HG03558 (cell line): ENCODE results near the gene STX11.

ENCODE experiments used
- ATAC-seq: cut with Tn5 transposase; IDR thresholded peaks from one replicate; pipeline ENCODE4 v1.9.1; 2021; ENCODE audit warnings: moderate number of reproducible peaks; ENCODE audit not compliant: unreplicated experiment; ENCODE audit errors: extremely low read depth

STX11 gene

DNA sequence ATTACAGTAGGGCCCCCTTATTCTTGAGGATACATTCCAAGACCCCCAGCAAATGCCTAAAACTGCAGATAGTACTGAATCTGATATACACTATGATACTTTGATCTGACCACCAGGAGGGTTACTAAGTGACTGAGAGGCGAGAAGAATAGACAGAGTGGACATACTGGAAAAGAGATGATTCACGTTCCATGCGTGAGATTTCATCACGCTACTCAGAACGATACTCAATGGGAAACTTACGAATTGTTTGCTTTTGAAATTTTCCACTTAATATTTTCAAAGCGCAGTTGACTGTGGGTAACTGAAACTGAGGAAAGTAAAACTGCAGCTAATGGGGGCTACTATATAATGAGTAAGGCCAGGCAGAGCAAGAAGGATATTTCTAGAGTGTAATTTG, 60.8 kb downstream of the STX11 start:
- no peak for ATAC-seq

DNA sequence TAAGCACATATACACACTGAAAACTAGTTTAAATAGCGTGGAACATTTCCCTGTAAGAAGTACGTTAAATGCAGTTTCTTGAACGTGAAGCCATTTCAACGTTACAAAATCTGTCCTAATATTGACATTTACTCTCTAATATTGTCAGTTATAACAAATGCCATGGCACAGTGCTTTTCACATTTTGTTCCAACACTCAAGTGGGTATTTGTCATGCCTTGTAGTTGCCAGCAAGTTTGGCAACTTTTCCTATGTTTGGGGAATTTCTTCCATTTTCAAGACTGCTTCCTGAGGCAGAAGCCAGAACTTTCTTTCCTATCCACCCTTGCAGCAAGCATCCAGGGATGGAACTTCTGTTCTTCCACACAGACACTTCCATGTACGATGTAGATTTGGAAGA, 63.0 kb downstream of the STX11 start:
- ATAC-seq: no peak

DNA sequence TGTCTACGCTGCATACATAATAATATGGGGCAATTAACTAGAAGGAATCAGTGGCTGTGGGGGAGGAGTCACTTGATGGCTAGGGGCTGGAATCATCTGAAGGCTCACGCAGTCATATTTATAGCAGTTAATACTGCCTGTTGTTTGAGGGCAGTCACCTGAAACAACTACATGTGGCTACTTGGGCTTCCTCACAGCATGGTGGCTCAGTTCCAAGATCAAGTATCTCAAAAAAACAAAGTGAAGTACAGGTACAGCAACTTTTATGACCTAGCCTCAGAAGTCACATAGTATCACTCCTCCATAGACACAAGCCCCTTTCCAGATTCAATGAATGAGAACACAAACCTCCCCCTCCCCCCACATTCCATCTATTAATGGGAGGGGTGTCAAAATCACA, 63.7 kb downstream of the STX11 start:
- ATAC-seq: no peak

DNA sequence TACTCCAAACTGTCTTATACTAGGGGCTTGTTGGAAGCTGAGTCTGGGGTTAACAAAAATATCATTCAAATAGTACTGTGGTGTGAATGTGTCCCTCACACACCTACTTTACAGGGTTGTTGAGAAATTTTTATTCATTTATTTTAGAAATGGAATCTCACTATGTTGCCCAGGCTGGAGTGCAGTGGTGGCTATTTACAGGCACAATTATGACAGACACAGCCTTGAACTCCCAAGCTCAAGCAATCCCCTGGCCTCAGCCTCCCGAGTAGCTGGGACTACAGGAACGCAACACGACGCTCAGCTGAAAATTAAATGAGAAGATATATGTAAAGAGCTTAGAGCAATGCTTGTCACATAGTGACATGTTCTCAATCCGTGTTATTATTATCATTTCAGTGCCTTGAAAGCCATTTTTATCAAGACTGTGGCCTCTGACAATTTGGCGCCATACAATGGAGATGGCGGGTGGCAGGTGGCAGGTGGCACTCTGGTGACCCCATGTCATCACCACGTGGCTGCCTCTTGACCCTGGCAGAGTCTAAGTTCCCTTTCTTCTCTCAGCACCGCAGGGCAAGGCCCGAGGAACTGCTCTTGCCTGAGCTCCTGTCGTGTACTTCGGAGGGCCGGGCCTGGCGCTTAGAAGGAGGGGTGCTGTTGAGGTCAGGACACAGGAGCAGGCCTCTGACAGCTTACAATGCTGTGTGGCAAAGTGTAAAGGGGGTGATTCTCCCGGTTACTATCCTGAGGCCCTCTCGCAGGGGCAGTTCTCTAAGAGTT, 64.5 kb downstream of the STX11 start:
- no peak for ATAC-seq

DNA sequence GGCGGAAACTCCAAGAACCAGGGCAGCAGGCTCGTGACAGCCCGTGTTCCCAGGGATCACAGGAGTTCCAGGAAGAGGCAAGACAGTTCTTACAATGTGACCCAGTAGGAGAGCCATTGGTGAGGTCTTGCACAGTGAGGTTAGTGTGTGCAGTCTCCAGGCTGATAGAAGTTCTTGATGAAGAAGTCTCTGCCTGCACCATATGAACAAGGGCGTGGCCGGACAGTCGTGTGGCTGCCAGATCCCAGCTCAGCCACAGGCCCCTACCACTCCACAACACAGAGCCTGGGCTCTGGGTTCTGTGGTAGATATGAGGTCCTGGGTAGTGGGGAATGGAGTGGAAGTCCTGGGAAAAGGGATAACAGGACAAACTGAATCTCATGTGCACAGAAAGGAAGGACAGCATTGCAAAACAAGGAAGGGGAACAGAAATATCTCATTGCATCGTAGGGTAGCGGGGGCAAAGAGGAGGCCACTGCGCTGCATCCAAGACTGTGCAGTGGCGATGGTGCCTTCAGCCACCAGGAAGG, 65.2 kb downstream of the STX11 start:
- ATAC-seq: no peak

DNA sequence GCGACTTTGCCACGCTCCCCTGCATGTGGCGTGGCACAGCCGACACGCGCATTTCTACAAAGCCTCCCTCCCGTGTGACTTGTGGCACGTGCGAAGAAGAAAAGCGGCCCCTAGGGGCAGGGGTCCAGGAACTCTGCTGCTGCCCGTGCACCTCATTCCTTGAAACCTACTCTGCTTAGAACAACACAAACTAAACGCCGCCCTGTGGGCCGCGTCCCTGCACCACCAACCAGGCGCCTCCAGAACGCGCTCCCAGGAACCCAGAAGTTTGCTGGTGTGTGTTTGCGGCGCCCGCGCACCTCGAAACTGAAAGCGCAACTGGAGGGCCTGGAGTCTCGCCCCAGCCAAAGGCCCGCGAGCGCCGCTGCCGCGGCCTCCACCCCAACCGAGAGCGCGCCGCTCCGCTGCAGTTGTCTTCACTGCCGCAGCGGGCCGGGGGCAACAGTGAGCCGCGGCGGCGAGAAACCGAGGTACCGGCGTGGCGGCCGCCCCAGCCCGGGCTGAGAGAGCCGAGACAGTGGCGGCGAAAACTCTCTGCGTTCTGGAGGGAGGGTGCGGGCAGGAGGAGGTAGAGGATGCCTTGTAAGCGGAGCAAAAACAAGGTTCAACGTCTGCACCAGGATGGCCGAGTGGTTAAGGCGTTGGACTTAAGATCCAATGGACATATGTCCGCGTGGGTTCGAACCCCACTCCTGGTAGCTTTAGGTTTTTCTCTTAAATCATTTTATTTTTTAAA, 65.8 kb downstream of the STX11 start:
- peak; percentile 83 for ATAC-seq

DNA sequence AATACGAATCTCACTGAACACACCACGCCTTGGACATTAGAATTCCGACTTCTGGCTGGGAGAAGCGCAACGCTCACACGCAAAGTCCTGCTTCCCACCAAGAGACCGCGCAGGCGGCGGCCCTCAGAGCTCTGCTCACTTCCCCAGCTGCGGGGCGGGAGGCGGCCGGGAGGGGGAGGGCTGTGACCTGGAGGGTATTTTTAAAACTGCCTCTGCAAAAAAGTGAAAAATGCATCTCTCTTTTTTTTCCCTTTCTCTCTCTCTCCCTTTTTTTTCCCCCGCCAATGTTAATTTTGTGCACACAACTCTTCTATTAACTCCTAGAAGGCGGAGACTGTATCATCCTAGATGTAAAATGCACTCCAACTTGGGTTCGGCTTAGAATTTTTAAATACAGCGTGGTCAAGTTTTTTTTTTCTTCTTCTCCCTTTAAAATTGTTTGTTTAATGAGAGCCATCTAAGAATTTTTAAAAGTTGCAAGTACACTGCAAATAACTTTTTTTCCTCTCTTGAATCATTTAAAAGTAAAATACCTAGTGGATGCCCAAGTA, 66.4 kb downstream of the STX11 start:
- ATAC-seq: peak; percentile 20

DNA sequence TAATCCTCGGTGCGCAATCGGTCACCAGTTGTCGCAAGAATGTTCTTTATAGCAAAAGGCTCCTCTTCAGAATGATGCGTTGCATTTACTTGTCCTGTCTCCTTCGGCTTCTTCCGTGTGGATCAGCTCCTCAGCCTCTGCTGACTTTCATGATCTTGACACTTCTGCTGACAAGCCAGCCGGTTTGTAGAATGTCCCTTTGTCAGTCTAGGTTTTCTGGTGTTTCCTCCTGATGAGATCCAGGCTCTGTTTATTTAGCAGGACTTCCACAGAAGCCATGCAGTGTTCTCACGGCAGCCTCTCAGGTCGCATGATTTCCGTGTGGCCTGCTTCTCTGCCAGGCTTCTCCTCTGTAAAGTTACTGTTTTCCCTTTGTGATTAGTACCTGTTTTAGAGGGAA, 66.9 kb downstream of the STX11 start:
- no peak for ATAC-seq

DNA sequence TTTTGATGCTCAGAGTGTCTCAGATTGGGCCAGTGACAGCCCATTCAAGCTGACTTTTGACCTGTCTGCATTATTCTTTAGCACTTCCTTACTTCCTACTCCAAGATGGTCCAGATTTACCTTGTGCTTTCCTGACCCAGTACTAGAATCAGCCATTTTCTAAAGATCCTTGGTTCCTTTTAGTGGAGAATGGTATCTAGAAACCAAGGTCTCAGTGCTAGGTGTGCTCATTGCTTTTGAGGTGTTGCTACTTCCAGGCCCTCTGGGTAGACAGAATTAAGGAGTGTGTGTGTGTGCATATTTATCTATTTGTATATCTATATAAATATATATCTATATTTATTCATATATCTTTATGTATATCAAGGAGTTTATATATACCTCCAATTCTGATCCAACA, 67.5 kb downstream of the STX11 start:
- no peak for ATAC-seq

DNA sequence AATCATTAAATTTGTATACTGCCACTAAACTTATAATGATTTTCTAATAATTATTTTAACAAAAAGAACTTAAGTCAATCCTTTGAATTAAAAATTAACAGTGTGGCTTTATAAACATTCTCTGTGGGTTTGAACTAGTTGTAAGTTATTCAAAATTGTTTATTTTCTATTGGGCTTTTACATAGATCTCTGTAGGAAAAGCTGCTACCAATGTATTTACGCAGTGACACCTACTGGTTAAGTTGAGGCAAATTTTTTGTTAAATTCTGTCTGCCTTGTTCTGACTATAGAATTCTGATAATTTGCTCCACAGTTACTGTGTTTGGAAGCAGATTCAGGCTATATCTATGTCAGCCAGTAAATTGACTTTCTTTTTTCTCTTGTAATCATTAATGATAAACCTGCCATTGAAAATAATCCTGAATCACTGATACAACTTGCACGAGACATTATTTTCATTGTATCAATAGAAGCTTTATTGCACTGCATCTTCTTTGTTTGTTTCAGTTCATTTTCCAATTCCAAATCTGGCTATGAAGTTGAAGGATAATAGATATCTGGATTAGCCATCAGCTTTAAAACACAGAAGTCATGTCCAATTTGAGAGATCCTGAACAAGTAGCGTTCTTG, 68.9 kb downstream of the STX11 start:
- no peak for ATAC-seq

DNA sequence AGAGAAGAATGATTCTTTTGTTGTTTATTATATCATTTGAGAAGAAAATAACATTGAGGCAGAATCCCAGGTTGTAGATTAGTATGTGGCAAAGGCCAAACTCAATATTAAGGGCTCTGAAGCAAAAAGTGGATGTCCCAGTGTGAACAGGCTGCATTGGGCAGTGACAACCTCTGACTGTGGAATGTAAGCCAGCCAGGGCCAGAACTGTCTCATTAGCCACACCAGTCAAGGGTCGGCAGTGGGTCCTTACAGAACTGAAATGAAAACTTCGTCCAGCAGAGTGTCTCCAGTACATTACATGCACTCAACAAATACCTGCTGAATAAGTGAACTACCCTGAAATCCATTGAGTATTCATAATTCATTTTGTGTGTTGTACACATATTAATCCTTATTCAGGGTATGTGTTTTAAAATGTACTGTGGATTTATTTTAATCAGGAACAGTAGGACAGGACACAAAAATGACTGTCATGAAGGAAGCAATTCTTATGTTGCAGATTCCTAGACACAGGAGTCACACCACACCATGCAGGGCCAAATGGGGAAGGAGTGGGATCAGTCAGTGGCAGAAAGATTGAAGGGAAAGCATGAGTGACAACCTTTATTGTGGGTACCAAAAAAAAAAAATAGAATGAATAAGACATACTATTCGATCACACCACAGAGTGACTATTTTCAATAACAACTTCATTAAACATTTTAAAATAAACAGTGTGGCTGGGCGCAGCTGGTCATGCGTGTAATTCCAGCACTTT, 69.9 kb downstream of the STX11 start:
- ATAC-seq: no peak

DNA sequence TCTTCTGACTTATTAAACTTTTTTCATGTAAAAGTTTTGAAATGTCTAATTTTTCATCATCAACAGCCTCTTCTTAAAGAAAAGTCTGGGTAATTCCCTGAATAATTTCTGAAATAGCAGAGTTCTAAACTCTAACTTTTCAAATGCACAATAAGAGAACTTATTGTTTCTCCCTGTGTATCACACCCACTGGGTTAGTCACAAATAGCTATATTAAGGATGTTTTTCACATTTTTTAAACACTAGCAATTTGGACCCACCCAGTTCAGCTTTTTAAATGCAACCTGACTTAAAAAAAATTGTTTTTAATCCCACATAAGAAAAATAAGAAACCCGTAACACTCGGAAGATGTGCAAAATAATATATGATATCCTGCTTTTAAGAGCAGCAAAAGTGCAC, 73.4 kb downstream of the STX11 start:
- no peak for ATAC-seq

DNA sequence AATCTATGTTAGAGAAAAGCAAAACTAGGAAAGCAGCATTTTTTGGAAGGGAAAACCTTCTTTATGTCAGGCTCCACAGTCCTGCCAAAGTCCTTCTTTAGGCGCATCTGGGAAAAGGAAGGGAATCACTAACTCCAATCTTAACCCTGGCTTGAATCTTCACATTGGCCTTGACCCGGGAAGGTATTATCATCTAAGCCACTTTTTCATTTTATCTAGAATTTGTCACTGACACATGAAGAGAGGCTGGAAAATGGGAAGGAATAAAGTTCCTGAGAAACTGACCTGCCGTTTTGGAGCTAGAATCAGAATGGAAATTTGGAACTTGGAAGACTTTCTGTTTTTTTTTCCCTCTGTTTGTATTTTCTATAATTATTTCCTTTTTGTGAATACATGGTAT, 81.4 kb downstream of the STX11 start:
- no peak for ATAC-seq

DNA sequence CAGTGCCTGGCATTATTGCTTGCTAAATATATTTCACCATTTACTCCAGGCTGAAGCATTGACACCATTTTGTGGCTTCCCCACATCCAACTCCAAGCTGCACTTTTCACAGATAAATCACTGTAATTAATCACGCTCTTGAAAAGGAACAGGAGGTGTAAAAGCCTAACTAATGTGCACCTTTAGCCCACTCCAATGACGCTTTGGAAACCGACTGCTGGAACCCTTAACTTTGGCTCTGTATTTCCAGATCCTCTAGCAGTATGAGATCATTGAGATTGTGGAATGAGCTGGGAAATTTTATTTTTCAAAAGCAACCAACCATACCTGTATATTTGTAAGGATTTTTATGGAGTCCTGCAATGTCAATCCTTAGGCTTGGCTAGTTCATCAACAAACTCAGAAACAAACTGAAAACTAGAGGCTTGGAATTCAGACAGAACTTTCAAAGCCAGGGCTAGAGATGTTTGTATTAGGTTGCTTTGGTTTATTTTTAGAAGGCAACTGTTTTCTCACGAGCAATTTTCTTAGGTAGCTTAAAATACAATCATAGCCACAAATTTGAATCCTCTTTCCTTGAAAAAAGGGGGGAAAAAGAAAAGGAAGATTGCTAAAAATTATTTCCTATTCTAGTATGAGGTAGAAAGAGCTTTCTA, 82.0 kb downstream of the STX11 start:
- ATAC-seq: no peak

DNA sequence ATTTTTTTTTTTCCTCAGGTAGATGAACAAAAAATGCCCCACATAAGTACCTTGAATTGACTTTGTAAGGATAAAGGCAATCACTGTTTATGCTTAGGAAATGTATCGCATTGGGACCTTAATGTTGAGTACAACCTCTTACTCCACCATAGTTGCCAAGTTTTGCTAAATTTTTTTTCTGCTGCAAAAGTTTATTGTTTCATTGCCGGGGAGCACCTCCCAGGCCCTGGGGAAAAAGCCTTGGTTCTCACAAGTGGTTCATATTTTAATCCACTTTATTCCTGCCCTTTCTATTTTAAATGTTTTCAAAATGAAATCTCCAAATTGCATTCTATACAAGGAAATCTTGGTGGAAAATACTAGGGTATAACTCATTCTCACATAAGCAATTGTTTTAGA, 82.5 kb downstream of the STX11 start:
- no peak for ATAC-seq

DNA sequence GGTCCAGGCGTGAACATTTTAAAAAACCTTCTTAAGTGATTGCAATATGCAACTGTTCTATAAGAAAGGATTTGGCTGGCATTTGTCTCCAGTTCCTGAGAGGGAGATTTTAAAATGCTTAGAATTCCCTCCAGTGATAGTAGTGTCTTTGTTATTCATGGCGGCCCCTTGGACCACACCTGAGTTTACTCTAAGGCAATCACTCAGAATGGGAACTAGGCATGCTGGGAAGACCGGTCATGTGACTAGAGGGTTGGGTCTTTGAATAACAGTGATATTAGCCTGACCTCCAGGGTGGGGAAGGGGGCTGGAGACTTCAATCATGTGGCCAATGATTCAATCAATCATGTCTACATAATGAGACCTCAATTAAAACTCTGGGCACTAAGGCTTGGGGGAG, 84.1 kb downstream of the STX11 start:
- ATAC-seq: no peak

DNA sequence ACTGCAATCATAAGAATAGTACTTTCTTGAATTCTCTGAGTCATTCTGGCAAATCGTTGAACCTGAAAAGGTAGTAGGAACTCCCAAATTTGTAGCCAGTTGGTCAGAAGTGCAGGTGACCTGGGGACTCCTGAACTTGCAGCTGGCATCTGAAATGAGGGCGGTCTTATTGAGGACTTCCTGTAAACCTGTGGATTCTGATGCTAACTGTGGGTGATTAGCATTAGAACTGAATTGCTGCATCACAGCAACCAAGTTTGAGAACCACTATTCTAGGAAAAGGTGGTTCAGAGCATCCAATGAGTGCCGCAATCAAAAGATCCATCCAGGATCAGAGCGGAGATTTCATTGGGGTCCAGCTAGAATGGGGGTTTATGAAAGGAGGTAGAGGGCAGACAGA, 84.6 kb downstream of the STX11 start:
- ATAC-seq: no peak
